Suprapubic skin (tissue), 4 donors: ENCODE data around the gene IFI27L2.

Experiments
- EP300 ChIP-seq: sonication (generic); formaldehyde crosslinking; IDR thresholded peaks from one replicate; pipeline ENCODE4 v1.6.1; 2017; ENCODE audit warnings: antibody characterized with exemption
- POLR2AphosphoS5 ChIP-seq, 3 donors: sonication (generic); formaldehyde crosslinking; IDR thresholded peaks; one replicate each; pipeline ENCODE4 v1.6.1; 2017; ENCODE audit warnings: antibody characterized with exemption in 3 of 3
- TF ChIP-seq, protein P1 (sequence below), 2 donors: fragments of 200-600 bp in 1 of 2; fragments of 450-650 bp in 1 of 2; sonication (generic) in 1 of 2; IDR thresholded peaks; one replicate each; pipeline ENCODE4 v1.5.1; 2016 to 2019; ENCODE audit warnings: antibody characterized with exemption in 2 of 2, mild to moderate bottlenecking in 1 of 2, moderate library complexity in 1 of 2

DNA sequence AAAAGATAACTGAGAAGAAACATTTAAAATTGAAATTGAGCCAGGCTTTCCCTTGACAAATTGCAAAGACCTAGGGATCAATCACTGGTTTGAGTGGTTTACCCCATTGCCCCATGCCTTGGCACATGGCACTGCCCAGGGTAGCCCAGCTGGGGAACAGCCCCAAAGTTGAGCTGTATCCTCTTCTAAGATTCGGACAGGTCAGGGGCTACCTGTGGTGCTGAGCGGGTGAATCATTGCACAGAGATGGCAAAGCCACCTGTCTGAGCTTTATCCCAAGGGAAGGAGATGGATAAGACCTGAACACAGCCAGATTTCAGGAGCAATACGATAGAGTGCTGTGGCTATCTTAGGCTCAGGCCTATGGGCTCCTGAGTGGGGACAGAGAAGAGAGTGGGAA, 7.0 kb downstream of the IFI27L2 start:
- TF ChIP-seq POLR2AphosphoS5 (IDR thresholded peaks at IDR 0.05): no peak
- TF ChIP-seq, protein P1, sequence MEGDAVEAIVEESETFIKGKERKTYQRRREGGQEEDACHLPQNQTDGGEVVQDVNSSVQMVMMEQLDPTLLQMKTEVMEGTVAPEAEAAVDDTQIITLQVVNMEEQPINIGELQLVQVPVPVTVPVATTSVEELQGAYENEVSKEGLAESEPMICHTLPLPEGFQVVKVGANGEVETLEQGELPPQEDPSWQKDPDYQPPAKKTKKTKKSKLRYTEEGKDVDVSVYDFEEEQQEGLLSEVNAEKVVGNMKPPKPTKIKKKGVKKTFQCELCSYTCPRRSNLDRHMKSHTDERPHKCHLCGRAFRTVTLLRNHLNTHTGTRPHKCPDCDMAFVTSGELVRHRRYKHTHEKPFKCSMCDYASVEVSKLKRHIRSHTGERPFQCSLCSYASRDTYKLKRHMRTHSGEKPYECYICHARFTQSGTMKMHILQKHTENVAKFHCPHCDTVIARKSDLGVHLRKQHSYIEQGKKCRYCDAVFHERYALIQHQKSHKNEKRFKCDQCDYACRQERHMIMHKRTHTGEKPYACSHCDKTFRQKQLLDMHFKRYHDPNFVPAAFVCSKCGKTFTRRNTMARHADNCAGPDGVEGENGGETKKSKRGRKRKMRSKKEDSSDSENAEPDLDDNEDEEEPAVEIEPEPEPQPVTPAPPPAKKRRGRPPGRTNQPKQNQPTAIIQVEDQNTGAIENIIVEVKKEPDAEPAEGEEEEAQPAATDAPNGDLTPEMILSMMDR (IDR thresholded peaks at IDR 0.05): no peak
- no peak for TF ChIP-seq EP300
